Ramos (cell line): ENCODE data around the gene TNFRSF1A.

Experiments used
- in situ Hi-C: fragments of 300-500 bp; cut with MboI; formaldehyde crosslinking; loops from one replicate; pipeline ENCODE4 v1.14.3; 2022; ENCODE audit warnings: low sequenced_read_pairs; ENCODE audit not compliant: unreplicated experiment

The TNFRSF1A gene

GRCh38 chr12:6285532-6286306 is 56.2 kb downstream of the TNFRSF1A start:
- in situ Hi-C loops, result loop anchor here (5.0 kb wide), 1 partner anchor 223 kb away; no protein-coding TSS in a partner anchor

DNA sequence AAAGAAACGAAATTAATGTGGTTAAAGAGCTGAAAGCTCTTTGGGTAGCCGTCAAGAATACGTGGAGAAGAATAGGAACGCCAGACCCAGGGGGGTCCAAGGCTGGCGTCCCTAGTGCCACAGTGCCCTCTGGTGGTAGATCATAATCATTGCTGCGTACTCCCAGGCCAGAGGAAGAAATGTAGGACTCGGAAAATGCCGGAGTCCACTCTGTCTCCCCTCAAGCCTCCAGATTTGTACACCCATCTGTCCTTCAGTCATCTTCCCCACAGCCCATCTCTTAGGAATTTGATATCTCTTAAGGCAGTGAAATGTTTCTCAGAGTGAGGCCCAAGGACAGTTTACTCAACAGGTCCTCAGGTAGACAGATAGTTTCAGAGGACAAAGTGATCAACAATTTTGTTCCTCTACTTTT is 56.8 kb downstream of the TNFRSF1A start:
- in situ Hi-C loops, result loop anchor here (5.0 kb wide), 1 partner anchor 223 kb away; no protein-coding TSS in a partner anchor

- in situ Hi-C loops, result no loop called here
These were observed 57.6 kb downstream of the TNFRSF1A start for GRCh38 chr12:6284273-6284672.

DNA sequence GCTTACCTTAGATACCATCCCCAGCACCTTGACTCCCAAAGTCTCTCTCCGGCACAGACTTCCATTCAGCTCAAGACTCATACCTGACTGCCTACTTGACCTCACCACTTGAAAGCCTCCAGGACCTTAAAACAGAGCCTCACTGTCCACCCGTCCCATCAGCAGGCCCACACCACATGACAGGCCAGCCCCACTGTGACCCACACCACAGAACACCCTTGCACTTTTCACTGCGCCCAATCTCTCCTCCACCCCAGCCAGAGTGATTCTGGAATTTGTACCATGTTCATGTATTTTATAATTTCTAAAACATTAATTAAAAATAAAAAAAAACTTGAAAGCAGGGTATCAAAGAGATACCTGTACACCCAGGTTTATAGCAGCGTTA is 59.4 kb downstream of the TNFRSF1A start:
- in situ Hi-C loops, result no loop called here

GRCh38 chr12:6281081-6281809 is 60.6 kb downstream of the TNFRSF1A start:
- in situ Hi-C loops, result no loop called here

GRCh38 chr12:6280672-6281071 is 61.2 kb downstream of the TNFRSF1A start:
- in situ Hi-C loops, result no loop called here

GRCh38 chr12:6280053-6280469 is 61.8 kb downstream of the TNFRSF1A start:
- in situ Hi-C loops, result no loop called here

- in situ Hi-C loops, result loop anchor here (5.0 kb wide), 1 partner anchor 87 kb away; no protein-coding TSS in a partner anchor
These were observed 62.2 kb downstream of the TNFRSF1A start for GRCh38 chr12:6279631-6280030.

DNA sequence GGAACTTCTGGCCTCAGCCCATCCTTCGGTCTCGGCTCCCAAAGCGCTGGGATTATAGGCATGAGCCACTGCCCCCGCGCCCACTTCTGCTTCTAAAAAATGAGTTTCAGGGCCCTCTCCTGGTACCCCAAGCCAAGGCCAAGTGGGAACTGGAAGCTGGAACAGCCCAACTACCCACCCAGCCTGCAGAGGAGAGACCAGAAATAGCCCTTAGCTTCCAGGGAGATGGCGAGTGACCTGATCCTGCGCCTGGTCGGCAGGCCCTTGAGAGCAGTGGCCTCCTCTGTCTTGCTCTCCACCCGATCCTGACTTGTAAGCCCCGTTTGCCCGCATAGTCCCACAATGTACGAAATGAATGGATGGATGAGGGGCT is 62.6 kb downstream of the TNFRSF1A start:
- in situ Hi-C loops, result loop anchor here (5.0 kb wide), 1 partner anchor 87 kb away; no protein-coding TSS in a partner anchor
